SJSA1 (cell line): ENCODE results near the gene NADK2. TPM values are rescaled to one million over a fixed set of nuclear protein-coding genes. Genes with fewer than 3 reads are reported as not detected.

Experiments used
- DNase-seq, 2 experiments: peaks; one replicate each; pipeline ENCODE4 v3.0.0-alpha.2; 2015 to 2020; ENCODE audit warnings: low spot score in 2 of 2, low read depth in 1 of 2
- H3K27ac ChIP-seq: fragments of 250-450 bp; sonication (Bioruptor Pico); 2 replicates; pipeline ENCODE4 v1.5.1; 2020; ENCODE audit warnings: mild to moderate bottlenecking, moderate library complexity
- H3K27me3 ChIP-seq: fragments of 250-450 bp; sonication (Bioruptor Pico); replicated peaks from 2 replicates; pipeline ENCODE4 v1.5.1; 2020; ENCODE audit warnings: mild to moderate bottlenecking, moderate library complexity
- H3K36me3 ChIP-seq: fragments of 250-450 bp; sonication (Bioruptor Pico); 2 replicates; pipeline ENCODE4 v1.5.1; 2020; ENCODE audit warnings: mild to moderate bottlenecking
- H3K4me1 ChIP-seq: fragments of 250-450 bp; sonication (Bioruptor Pico); replicated peaks from 2 replicates; pipeline ENCODE4 v1.6.1; 2021; ENCODE audit warnings: mild to moderate bottlenecking
- H3K4me3 ChIP-seq: fragments of 250-450 bp; sonication (Bioruptor Pico); 2 replicates; pipeline ENCODE4 v1.5.1; 2020; ENCODE audit warnings: mild to moderate bottlenecking
- H3K9me3 ChIP-seq: fragments of 250-450 bp; sonication (Bioruptor Pico); replicated peaks from 2 replicates; pipeline ENCODE4 v1.5.1; 2020; ENCODE audit warnings: mild to moderate bottlenecking
- total RNA-seq: library from RNA; depleted of rRNA; stranded (reverse); fragments of >200 nt; shearing (Covaris generic); gene quantifications from 2 replicates; pipeline ENCODE4 v1.2.3, GENCODE V29; 2014

NADK2 gene
- total RNA-seq, 1 experiment from 2014 or later: 22.2 TPM

DNA sequence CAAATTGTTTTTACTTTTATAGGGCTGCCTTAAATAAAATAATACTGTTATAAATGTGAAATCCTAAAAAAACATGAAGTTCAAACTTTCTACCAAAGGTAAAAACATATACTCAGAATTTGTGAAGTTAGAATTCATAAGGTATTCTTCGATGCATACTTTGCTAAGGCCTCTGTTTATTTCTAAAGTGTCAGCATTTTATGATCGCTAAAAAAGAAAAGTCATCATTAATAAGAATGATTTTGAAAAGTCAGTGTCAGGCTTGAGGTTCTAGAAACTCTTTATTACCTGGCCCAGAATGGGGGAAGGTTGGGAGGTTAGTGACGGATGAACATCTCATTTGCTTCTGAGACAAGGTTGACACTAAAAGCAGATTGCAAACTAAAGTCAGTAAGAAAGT, 26.2 kb upstream of the NADK2 start:
- Histone ChIP-seq H3K27ac (no peak overlapping the region), H3K4me3 (no peak overlapping the region), H3K9me3 (no peaks in the 10 kb centered on the region), H3K36me3 (no peaks in the 10 kb centered on the region), H3K27me3 (peaks cover 4% of the 10 kb centered on the region), H3K4me1 (no peaks in the 10 kb centered on the region)
- DNase-seq: no peak

DNA sequence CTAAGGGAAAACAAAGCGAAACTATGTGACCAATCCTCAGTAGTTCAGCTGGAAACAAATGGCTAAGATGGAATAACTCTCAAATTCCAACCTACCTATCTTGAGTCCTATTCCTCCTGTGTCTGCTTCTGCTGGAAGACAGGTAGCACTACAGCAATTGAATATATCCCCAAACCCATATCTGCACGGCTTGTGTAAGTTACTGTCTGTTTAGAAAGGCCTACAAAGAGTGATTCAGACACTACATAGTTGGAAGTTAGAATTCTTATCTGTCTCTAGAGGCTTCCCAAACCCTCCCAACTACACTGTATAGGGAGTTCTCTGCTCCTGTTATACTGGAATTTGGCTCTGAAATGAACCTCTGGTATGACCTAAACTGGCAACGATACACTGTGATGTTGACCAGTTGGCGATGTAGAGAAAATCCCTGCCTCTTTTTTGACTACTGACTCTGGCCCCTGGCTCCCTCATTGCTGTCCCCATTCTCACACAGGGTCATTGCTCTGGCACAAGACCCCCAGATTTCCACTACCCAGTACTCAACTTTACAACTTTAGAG, 22.6 kb upstream of the NADK2 start:
- no peak for DNase-seq
- H3K9me3 ChIP-seq: no peaks in the 10 kb centered on the region
- H3K36me3 ChIP-seq: no peaks in the 10 kb centered on the region
- H3K27ac ChIP-seq: no peak overlapping the region
- no peaks in the 10 kb centered on the region for H3K4me1 ChIP-seq
- peaks cover 6% of the 10 kb centered on the region; the same call in 1 of the 2 replicates for H3K27me3 ChIP-seq
- H3K4me3 ChIP-seq: no peak overlapping the region

DNA sequence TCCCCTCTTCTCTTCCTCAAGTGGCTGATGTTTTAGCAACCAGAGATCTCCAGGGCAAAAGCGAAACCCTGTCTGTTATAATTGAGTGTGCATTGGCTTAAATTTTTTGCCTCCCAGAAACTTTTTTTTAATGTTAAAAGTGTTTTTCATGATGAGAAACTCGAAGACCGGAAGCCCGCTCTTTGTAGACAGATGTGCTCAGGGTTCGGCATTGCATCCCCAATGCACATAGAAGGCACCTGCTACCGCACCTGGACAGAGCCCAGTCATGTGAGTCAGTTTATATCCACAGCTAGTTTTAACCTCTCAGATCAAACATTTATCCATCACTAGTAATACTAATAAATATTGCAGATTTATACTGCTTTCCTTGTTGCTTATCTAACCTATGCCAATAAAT, 19.5 kb upstream of the NADK2 start:
- DNase-seq: no peak
- no peaks in the 10 kb centered on the region for H3K9me3 ChIP-seq
- no peak overlapping the region for H3K4me3 ChIP-seq
- no peaks in the 10 kb centered on the region for H3K4me1 ChIP-seq
- no peaks in the 10 kb centered on the region for H3K36me3 ChIP-seq
- peaks cover 10% of the 10 kb centered on the region; the same call in 1 of the 2 replicates for H3K27me3 ChIP-seq
- no peak overlapping the region for H3K27ac ChIP-seq

DNA sequence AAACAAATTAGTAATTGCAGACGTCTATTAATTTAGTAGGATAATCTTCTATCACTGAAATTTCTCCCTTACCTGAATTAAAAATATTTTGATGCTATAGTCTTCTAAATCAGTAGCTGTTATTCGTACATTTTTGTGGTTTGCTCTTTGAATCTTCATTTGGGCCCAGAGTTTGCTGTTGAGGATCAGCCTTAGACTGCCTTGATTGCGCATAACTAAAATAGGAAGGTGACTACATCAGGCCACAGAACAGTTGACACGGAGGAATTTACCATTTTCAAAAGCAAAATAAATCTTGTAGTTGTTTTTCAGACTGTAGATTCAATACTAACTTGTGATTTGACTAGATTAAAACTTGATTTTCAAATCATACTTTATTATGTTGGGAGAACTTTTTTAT, 11.8 kb upstream of the NADK2 start:
- no peak overlapping the region for H3K27ac ChIP-seq
- DNase-seq: no peak
- peaks cover 34% of the 10 kb centered on the region for H3K27me3 ChIP-seq
- H3K9me3 ChIP-seq: no peaks in the 10 kb centered on the region
- H3K4me3 ChIP-seq: no peak overlapping the region
- no peaks in the 10 kb centered on the region for H3K4me1 ChIP-seq
- no peaks in the 10 kb centered on the region for H3K36me3 ChIP-seq

DNA sequence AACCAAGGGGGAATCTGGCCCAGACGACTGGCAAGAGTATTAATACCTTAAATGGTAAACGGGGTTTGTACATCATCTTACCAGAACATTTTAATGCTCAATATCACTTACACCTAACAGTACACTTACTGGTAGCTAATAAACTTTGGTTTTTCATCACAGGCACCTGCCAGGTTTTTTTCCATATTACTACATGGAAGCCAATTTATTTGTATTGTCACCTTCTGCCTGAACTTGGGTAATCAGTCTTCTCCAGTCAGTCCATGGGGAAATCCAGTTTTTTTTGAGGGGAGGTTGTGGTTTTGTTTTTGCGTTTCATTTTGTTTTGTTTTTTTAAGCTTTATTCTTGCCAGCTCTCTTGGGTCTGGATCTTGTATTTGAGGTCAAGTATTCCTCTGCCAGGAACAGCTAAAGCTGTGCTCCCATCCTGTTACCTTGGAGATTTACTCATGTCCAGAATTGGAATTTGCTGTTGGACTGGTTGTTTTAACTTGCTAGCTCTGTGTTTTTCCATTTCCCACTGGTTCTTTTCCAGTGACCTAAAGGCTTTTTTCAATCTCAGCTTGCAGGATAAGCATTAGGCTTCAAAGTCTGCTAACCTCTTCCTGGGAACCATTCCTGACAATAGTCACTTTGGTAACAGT, 11.1 kb upstream of the NADK2 start:
- no peaks in the 10 kb centered on the region for H3K4me1 ChIP-seq
- no peaks in the 10 kb centered on the region for H3K36me3 ChIP-seq

DNA sequence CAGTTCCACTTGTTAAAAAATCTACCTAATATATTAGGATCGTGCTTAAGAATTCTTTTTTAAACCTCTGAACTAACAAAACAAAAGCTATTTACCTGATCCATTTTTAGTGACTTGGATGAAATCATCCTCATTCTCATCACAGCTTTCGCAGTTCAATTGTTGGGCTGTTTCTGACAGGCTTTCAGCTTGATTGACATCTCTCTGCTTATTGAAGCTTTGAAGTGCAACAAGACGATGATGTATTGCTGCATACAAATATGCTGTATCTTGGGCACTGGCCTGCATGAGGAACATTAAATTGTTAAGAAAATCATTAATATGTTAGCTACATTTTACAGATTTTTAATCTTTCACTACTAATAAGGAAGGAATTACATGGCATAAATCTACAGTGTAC, 9.5 kb upstream of the NADK2 start:
- H3K9me3 ChIP-seq: no peaks in the 10 kb centered on the region
- H3K27ac ChIP-seq: no peak overlapping the region
- no peak for DNase-seq
- no peak overlapping the region for H3K4me3 ChIP-seq
- H3K27me3 ChIP-seq: peaks cover 31% of the 10 kb centered on the region
- no peaks in the 10 kb centered on the region for H3K4me1 ChIP-seq
- H3K36me3 ChIP-seq: no peaks in the 10 kb centered on the region

More for the DNA sequence above, 11.1 kb upstream of the NADK2 start:
- Histone ChIP-seq H3K4me3 (no peak overlapping the region), H3K27ac (no peak overlapping the region), H3K9me3 (no peaks in the 10 kb centered on the region), H3K27me3 (peaks cover 31% of the 10 kb centered on the region)
- DNase-seq: no peak

DNA sequence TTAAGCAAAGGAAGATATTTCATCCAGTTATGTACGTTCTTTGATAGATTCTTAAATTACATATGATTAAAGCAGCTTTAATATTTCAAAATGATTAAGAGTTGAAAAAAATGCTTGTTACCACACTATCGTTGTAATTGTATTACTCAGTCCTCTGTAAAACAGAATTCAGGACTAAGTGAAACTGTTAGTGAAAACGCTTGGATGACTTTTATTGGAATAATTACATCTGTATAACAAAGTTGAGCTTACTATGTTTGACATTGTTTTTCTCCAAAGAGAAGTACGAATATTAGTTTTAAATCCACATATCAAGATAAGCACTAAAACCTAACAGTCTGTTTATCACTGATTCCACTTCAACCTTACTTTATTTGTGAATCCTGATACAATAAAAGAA, 8.7 kb upstream of the NADK2 start:
- Histone ChIP-seq H3K27me3 (peaks cover 31% of the 10 kb centered on the region), H3K4me3 (no peak overlapping the region), H3K27ac (no peak overlapping the region), H3K9me3 (no peaks in the 10 kb centered on the region), H3K4me1 (no peaks in the 10 kb centered on the region), H3K36me3 (no peaks in the 10 kb centered on the region)
- no peak for DNase-seq

DNA sequence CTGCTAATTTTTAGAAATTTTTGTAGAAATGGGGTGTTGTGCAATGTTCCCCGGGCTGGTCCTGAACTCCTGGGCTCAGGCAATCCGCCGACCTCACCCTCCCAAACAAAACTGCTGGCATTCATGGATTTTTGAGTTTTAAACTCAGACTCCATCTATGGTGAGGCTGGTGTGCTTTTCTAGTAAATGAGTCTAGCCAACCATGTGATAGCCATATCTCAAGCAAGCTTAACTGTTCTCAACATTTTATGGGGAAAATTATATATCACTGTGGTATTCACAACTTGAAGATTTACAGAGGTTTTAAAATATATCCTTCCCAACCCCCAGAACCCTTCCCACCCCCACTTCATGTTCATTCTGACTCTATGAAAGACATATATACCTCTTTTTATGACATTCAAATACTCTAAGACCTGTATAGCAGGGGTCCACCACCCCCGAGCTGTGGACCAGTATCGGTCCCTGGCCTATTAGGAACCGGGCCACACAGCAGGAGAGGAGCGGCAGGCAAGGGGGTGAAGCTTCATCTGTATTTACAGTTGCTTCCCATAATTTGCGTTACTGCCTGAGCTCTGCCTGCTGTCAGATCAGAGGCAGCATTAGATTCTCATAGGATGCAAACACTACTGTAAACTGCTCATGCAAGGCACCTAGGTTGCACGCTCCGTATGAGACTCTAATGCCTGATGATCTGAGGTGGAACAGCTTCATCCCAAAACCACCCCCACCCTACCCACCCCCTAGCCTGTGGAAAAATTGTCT, 4.5 kb upstream of the NADK2 start:
- Histone ChIP-seq H3K4me3 (no peak overlapping the region), H3K27ac (no peak overlapping the region), H3K4me1 (peaks cover 10% of the 10 kb centered on the region), H3K36me3 (0 out of 2 replicates have a peak, but pooled peaks cover 2% of the 10 kb centered on the region), H3K27me3 (peaks cover 11% of the 10 kb centered on the region), H3K9me3 (peaks cover 6% of the 10 kb centered on the region; the same call in 1 of the 2 replicates)
- no peak for DNase-seq

DNA sequence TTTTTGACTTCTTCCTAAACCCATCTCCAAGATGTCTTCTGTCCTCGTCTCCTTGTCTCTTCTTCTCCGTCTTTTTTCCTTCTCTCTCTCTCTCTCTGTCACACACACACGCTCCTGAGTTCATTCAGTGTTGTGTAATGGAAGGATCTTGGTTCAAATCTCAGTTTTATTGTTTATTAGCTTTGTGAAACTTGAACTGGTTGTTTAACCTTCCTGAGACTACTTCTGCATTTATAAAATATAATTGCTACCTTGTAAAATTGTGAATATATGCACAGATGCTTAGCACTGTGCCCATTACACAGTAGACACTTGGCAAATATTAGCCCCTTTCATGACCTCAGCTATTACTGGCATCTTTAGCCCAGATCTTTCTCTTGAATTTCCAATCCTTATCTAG, 2.4 kb upstream of the NADK2 start:
- DNase-seq: no peak
- peaks cover 9% of the 10 kb centered on the region; the same call in 1 of the 2 replicates for H3K9me3 ChIP-seq
- no peak overlapping the region for H3K4me3 ChIP-seq
- H3K27me3 ChIP-seq: peaks cover under 1% of the 10 kb centered on the region; the same call in 1 of the 2 replicates
- H3K27ac ChIP-seq: no peak overlapping the region
- H3K4me1 ChIP-seq: peaks cover 26% of the 10 kb centered on the region
- H3K36me3 ChIP-seq: 0 out of 2 replicates have a peak, but pooled peaks cover 4% of the 10 kb centered on the region

DNA sequence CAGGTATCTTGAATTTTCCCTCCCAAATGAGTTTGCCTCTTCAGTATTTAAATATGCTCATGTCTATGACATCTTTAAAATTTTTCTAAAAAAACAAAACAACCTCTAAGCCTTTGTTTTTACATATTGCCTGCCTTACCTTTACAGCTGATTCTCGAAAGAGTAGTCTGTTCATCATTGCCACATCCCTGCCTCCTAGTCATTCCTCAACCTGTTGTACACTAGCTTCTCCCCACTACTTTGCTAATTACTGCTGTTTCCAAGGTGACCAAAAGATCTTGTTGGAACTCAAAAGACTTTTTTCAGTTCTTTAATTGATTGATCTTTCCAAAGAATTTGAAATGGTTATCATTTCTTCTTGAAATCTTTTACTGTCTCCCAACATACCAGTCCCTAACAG, 1.9 kb upstream of the NADK2 start:
- H3K36me3 ChIP-seq: 0 out of 2 replicates have a peak, but pooled peaks cover 4% of the 10 kb centered on the region
- no peaks in the 10 kb centered on the region for H3K27me3 ChIP-seq
- DNase-seq: no peak
- peaks cover 9% of the 10 kb centered on the region; the same call in 1 of the 2 replicates for H3K9me3 ChIP-seq
- H3K27ac ChIP-seq: no peak overlapping the region
- H3K4me3 ChIP-seq: no peak overlapping the region
- peaks cover 26% of the 10 kb centered on the region for H3K4me1 ChIP-seq

DNA sequence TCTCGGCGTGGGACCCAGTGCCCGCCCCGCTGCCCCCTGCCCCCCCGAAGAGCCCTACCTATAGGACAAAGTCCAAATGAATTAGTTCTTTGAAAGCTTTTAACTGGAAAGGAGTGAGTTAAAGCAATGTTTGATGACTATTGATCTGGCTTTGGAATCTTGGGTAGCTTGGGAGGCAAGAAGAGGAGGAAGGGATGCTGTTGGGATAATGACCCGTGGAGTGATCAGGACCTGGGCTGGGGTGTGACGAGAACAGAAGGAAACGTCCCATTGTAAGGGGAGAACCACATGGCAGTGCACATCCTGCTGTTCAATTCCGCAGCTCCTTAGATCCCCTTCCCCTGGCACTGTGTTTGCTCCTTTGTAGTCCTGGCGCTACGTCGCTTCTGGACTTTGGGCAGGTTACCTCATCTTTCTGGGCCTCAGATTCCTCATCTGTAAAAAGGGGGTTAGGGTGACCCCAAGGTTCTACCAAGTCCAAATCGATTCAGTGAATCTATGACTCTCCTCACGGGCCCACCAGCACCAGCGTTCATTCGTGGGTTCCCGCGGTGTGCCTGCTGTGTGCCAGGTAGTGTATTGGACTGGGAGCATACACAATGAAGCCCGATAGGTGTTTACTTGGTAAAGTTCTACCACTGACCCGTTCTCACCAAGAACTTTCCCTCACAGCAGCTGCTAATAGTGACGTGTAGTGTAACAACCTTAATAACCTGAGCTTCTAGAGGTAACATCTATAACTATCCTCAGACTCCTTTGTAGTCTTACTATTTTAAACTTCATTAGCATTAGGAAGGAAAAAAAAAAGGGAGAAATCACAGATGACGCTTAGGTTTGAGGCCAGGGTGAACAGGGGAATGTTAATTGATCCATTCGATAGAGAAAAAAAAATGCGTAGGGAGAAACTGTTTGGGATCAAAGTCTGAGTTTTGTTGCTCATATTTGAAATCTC, 1.1 kb upstream of the NADK2 start:
- Histone ChIP-seq H3K4me3 (peak overlapping the region; percentile 76), H3K36me3 (0 out of 2 replicates have a peak, but pooled peaks cover 4% of the 10 kb centered on the region), H3K4me1 (peaks cover 26% of the 10 kb centered on the region), H3K27ac (peak overlapping the region; percentile 81), H3K9me3 (peaks cover 9% of the 10 kb centered on the region; the same call in 1 of the 2 replicates), H3K27me3 (no peaks in the 10 kb centered on the region)
- no peak for DNase-seq

DNA sequence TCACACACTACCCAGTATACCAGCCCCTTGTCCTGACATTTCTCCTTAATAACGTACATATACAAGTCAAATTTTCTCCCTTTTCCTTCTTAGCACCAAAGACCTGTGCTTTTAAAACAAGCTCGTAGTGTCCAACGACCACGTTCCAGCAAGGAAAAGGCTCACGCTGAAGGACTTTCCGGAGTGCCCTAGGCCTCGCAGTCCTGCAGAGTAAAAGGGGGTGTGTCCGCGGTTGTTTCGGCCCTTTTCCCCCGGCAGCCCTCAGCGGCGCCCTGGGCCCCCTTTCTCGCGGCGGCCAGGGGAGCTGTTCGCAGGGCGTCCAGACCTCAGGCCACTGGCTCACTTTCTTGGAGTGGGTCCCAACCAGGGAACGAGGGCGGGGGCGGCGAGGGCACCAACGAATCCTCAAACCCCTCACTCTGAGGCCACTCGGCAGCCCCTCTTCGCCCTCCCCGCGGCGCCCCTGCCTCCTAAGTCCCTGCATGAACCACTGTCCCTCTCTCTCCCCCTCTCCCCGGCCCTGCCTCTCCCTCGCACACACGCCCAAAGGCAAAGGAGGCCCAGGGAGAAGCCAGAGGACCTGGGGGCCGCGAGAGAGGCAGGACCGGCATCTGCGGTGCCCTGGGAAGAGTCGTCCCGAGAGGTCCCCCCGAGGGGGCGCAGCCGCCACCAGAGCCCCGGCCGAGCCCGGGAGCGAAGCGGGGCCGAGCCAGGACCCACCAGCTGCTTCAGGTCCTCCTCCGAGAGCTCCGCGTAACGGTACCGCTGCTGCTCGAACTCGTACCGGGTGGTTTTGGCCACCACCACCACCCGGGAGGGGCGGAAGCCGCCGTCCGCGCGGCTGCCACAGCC, 720 bp downstream of the NADK2 start:
- peak; percentile 62 to 74 for DNase-seq
- Histone ChIP-seq H3K27ac (peak overlapping the region; percentile 81), H3K4me3 (peak overlapping the region; percentile 76), H3K36me3 (0 out of 2 replicates have a peak, but pooled peaks cover 4% of the 10 kb centered on the region), H3K27me3 (no peaks in the 10 kb centered on the region), H3K9me3 (peaks cover 9% of the 10 kb centered on the region; the same call in 1 of the 2 replicates), H3K4me1 (peaks cover 26% of the 10 kb centered on the region)
